PFSK-1 (cell line): ENCODE data around the gene REEP2.

Source experiments
- FOXP2 ChIP-seq: optimal IDR thresholded peaks from 2 replicates; pipeline ENCODE3; 2011; ENCODE audit warnings: borderline replicate concordance, control low read depth, inconsistent platforms; ENCODE audit not compliant: insufficient read depth; ENCODE audit errors: extremely low read length, extremely low read depth
- POLR2AphosphoS5 ChIP-seq: IDR thresholded peaks from 2 replicates; pipeline ENCODE4 v1.6.1; 2012; ENCODE audit warnings: low read depth, mild to moderate bottlenecking, control low read depth, low read length, moderate library complexity
- REST ChIP-seq, 2 experiments: IDR thresholded peaks; 2 replicates each; pipeline versions ENCODE4 v1.6.1 to v1.8.0; 2011 to 2012; ENCODE audit warnings: low read depth in 2 of 2, low read length in 2 of 2, control low read depth in 1 of 2, inconsistent platforms in 1 of 2, mild to moderate bottlenecking in 1 of 2, moderate library complexity in 1 of 2; ENCODE audit not compliant: insufficient read depth in 1 of 2
- SIN3A ChIP-seq: IDR thresholded peaks from 2 replicates; pipeline ENCODE4 v1.6.1; 2012; ENCODE audit warnings: mild to moderate bottlenecking, low read length, moderate library complexity, borderline replicate concordance; ENCODE audit not compliant: insufficient read depth
- TAF1 ChIP-seq: IDR thresholded peaks from 2 replicates; pipeline ENCODE4 v1.6.1; 2012; ENCODE audit warnings: low read length, control low read depth, borderline replicate concordance; ENCODE audit not compliant: insufficient read depth

Gene REEP2

GRCh38 chr5:138490648-138491283, 51.9 kb downstream of the REEP2 start:
- TF ChIP-seq POLR2AphosphoS5 (no peak), TAF1 (no peak), SIN3A (no peak), FOXP2 (no peak), REST (IDR thresholded peaks at IDR 0.05; ENCODE audit: insufficient read depth in 1 of 2, low read depth in 2 of 2, low read length in 2 of 2) (no peak)

GRCh38 chr5:138491284-138491648, 52.4 kb downstream of the REEP2 start:
- TF ChIP-seq POLR2AphosphoS5: no peak
- TF ChIP-seq TAF1: no peak
- TF ChIP-seq FOXP2: no peak
- no peak for TF ChIP-seq SIN3A
- TF ChIP-seq REST (IDR thresholded peaks at IDR 0.05; ENCODE audit: insufficient read depth in 1 of 2, low read depth in 2 of 2, low read length in 2 of 2): no peak

GRCh38 chr5:138491669-138492559, 53.1 kb downstream of the REEP2 start:
- no peak for TF ChIP-seq POLR2AphosphoS5
- no peak for TF ChIP-seq TAF1

- TF ChIP-seq REST (IDR thresholded peaks at IDR 0.05; ENCODE audit: insufficient read depth in 1 of 2, low read depth in 2 of 2, low read length in 2 of 2): no peak
- TF ChIP-seq SIN3A: no peak
- TF ChIP-seq POLR2AphosphoS5: no peak
- no peak for TF ChIP-seq FOXP2
- no peak for TF ChIP-seq TAF1
These were observed 53.7 kb downstream of the REEP2 start for GRCh38 chr5:138492560-138493045.

GRCh38 chr5:138495351-138495750, 56.5 kb downstream of the REEP2 start:
- TF ChIP-seq SIN3A: no peak
- no peak for TF ChIP-seq POLR2AphosphoS5
- TF ChIP-seq REST (IDR thresholded peaks at IDR 0.05; ENCODE audit: insufficient read depth in 1 of 2, low read depth in 2 of 2, low read length in 2 of 2): no peak
- no peak for TF ChIP-seq TAF1
- no peak for TF ChIP-seq FOXP2
